Astrocyte (in vitro differentiated cells and primary cell): ENCODE measurements around the gene ARID5B. TPM values are rescaled to one million over a fixed set of nuclear protein-coding genes. Genes with fewer than 3 reads are reported as not detected.

ENCODE experiments used
- DNase-seq: peaks from one replicate; pipeline ENCODE4 v3.0.0-alpha.2; 2010; ENCODE audit warnings: low read depth
- FAIRE-seq: peaks from 2 replicates; lab custom pipeline; 2011; peaks lifted over from hg19 to GRCh38; lab: Jason Lieb, UNC
- H2AFZ ChIP-seq: 2 replicates; pipeline ENCODE4 v1.6.0; 2012; ENCODE audit warnings: low read depth, low read length, inconsistent platforms
- H3K27ac ChIP-seq: 2 replicates; pipeline ENCODE4 v1.5.1; 2011; ENCODE audit warnings: low read depth, low read length, inconsistent platforms
- H3K27me3 ChIP-seq: 2 replicates; pipeline ENCODE4 v1.6.0; 2011; ENCODE audit warnings: low read length, inconsistent platforms; ENCODE audit not compliant: insufficient read depth
- H3K36me3 ChIP-seq: 2 replicates; pipeline ENCODE4 v1.5.1; 2011; ENCODE audit warnings: low read length, inconsistent platforms; ENCODE audit not compliant: insufficient read depth
- H3K4me1 ChIP-seq: 2 replicates; pipeline ENCODE4 v1.5.1; 2011; ENCODE audit warnings: low read length, inconsistent platforms; ENCODE audit not compliant: insufficient read depth
- H3K4me2 ChIP-seq: 2 replicates; pipeline ENCODE4 v1.6.0; 2012; ENCODE audit warnings: low read length, inconsistent platforms
- H3K4me3 ChIP-seq: 2 replicates; pipeline ENCODE4 v1.5.1; 2011; ENCODE audit warnings: low read depth, mild to moderate bottlenecking, low read length, inconsistent platforms; ENCODE audit not compliant: insufficient read depth
- H3K79me2 ChIP-seq: 2 replicates; pipeline ENCODE4 v1.6.0; 2012; ENCODE audit warnings: mild to moderate bottlenecking, low read length, inconsistent platforms; ENCODE audit not compliant: insufficient read depth
- H3K9ac ChIP-seq: 2 replicates; pipeline ENCODE4 v1.6.0; 2012; ENCODE audit warnings: mild to moderate bottlenecking, low read length, inconsistent platforms
- H3K9me3 ChIP-seq: 2 replicates; pipeline ENCODE4 v1.5.1; 2012; ENCODE audit warnings: low read depth, mild to moderate bottlenecking, low read length, inconsistent platforms; ENCODE audit not compliant: insufficient read depth
- H4K20me1 ChIP-seq: 2 replicates; pipeline ENCODE4 v1.6.0; 2012; ENCODE audit warnings: low read length, inconsistent platforms; ENCODE audit not compliant: insufficient read depth
- H3K27ac Mint-ChIP-seq: one replicate; pipeline ENCODE4 v1.8.0; 2021; ENCODE audit warnings: mild to moderate bottlenecking, mixed read lengths; ENCODE audit not compliant: unreplicated experiment
- H3K27me3 Mint-ChIP-seq: one replicate; pipeline ENCODE4 v1.8.0; 2021; ENCODE audit warnings: low read depth, mixed read lengths; ENCODE audit not compliant: unreplicated experiment
- H3K36me3 Mint-ChIP-seq: one replicate; pipeline ENCODE4 v1.8.0; 2021; ENCODE audit warnings: low read depth, mixed read lengths; ENCODE audit not compliant: unreplicated experiment
- H3K4me1 Mint-ChIP-seq: one replicate; pipeline ENCODE4 v1.8.0; 2021; ENCODE audit warnings: low read depth, mixed read lengths; ENCODE audit not compliant: unreplicated experiment
- H3K4me3 Mint-ChIP-seq: one replicate; pipeline ENCODE4 v1.8.0; 2021; ENCODE audit warnings: mild to moderate bottlenecking, moderate library complexity, mixed read lengths; ENCODE audit not compliant: unreplicated experiment
- H3K9me3 Mint-ChIP-seq: one replicate; pipeline ENCODE4 v1.8.0; 2021; ENCODE audit warnings: mild to moderate bottlenecking, mixed read lengths; ENCODE audit not compliant: unreplicated experiment
- EZH2 ChIP-seq: IDR thresholded peaks from 2 replicates; pipeline ENCODE4 v1.6.1; 2012; ENCODE audit warnings: mild to moderate bottlenecking, low read length, inconsistent platforms; ENCODE audit not compliant: insufficient read depth
- total RNA-seq: library from RNA; stranded (reverse); gene quantifications from 2 replicates; pipeline ENCODE4 v1.2.1, GENCODE V29; 2021
- TF ChIP-seq, protein P1 (sequence below): IDR thresholded peaks from 2 replicates; pipeline ENCODE4 v1.5.1; 2011; ENCODE audit warnings: low read depth, mild to moderate bottlenecking, inconsistent platforms, low read length, moderate library complexity; ENCODE audit not compliant: insufficient read depth

Gene ARID5B
- total RNA-seq, 1 donor from 2014 or later = 66.0 TPM

DNA sequence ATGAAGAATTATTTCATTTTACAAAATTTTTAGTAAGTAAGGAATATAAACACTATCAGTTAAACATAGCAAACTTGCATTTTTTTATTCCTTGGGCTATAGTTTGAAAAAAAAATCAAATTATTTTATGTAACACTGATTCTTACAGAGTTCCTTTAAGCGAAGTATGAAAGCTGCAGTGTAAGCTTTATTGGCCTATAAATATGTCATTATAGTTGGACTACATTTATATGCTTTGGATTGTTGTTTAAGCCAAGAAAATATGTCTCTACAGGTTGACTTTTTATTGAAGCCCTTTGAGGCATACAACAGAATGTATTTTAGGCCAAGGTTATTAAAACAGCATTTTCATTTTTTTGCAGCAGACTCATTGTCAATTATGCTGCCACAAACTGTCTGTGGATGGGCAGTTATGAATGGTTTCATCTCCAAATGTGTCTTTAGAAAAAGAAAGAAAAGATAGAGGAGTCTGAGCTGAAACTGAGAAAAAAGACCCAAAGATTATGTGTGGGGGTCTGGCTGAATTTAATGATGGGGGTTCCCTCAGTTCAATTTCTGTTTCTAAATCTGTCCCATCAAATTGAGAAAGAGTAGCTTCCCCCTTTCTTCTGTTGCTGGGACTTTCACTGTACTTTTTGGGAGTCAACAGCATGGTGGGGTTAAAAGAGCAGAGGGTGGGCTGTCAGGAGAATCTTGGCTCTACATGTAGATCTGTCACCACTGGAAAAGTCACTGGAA is 43.1 kb downstream of the ARID5B start:
- Histone ChIP-seq H2AFZ (no peak overlapping the region), H3K9me3 (no peaks in the 10 kb centered on the region), H3K27me3 (no peaks in the 10 kb centered on the region), H3K9ac (no peak overlapping the region), H3K79me2 (peaks cover 23% of the 10 kb centered on the region), H3K4me2 (no peak overlapping the region), H3K27ac (no peak overlapping the region), H3K4me1 (peaks cover 28% of the 10 kb centered on the region), H4K20me1 (no peaks in the 10 kb centered on the region), H3K4me3 (no peak overlapping the region), H3K36me3 (peaks cover 8% of the 10 kb centered on the region)
- no peaks in the 10 kb centered on the region for H3K9me3 Mint-ChIP-seq
- H3K27ac Mint-ChIP-seq = no peak overlapping the region
- H3K4me3 Mint-ChIP-seq = no peak overlapping the region
- H3K36me3 Mint-ChIP-seq = peaks cover 18% of the 10 kb centered on the region
- FAIRE-seq (peak; percentile 41), DNase-seq (no peak)
- TF ChIP-seq, protein P1, sequence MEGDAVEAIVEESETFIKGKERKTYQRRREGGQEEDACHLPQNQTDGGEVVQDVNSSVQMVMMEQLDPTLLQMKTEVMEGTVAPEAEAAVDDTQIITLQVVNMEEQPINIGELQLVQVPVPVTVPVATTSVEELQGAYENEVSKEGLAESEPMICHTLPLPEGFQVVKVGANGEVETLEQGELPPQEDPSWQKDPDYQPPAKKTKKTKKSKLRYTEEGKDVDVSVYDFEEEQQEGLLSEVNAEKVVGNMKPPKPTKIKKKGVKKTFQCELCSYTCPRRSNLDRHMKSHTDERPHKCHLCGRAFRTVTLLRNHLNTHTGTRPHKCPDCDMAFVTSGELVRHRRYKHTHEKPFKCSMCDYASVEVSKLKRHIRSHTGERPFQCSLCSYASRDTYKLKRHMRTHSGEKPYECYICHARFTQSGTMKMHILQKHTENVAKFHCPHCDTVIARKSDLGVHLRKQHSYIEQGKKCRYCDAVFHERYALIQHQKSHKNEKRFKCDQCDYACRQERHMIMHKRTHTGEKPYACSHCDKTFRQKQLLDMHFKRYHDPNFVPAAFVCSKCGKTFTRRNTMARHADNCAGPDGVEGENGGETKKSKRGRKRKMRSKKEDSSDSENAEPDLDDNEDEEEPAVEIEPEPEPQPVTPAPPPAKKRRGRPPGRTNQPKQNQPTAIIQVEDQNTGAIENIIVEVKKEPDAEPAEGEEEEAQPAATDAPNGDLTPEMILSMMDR = no peak
- TF ChIP-seq EZH2 = no peak
- peaks cover 24% of the 10 kb centered on the region for H3K4me1 Mint-ChIP-seq
- no peaks in the 10 kb centered on the region for H3K27me3 Mint-ChIP-seq

DNA sequence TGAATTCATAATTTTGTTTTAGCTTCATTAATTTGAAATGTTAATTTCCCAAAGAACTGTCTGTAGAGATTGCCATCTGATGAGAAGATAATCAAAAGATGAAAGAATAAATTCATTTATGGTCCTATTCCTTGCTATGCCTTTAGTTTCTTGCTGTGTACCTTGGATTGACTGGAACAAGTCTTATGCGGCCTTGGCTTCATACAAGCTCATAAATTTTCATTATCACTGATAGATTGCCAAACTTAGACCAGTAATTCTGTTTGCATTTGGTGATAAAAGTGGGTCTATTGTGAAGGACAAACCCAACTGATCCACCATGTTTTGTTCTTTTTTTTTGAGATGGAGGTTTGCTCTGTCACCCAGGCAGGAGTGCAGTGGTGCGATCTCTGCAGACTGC is 48.2 kb downstream of the ARID5B start:
- H3K36me3 Mint-ChIP-seq = peaks cover 18% of the 10 kb centered on the region
- Histone ChIP-seq H3K9ac (no peak overlapping the region), H2AFZ (no peak overlapping the region), H3K27me3 (no peaks in the 10 kb centered on the region), H3K79me2 (peaks cover 13% of the 10 kb centered on the region), H3K36me3 (peaks cover 11% of the 10 kb centered on the region), H3K4me1 (peaks cover 2% of the 10 kb centered on the region), H3K9me3 (no peaks in the 10 kb centered on the region), H3K27ac (no peak overlapping the region), H4K20me1 (no peaks in the 10 kb centered on the region), H3K4me3 (no peak overlapping the region), H3K4me2 (no peak overlapping the region)
- peaks cover 3% of the 10 kb centered on the region for H3K4me1 Mint-ChIP-seq
- DNase-seq = no peak
- H3K27ac Mint-ChIP-seq = no peak overlapping the region
- FAIRE-seq = no peak
- no peaks in the 10 kb centered on the region for H3K9me3 Mint-ChIP-seq
- H3K27me3 Mint-ChIP-seq = no peaks in the 10 kb centered on the region
- H3K4me3 Mint-ChIP-seq = no peak overlapping the region
- TF ChIP-seq, protein P1 = no peak
- no peak for TF ChIP-seq EZH2
